HG03575 (cell line): Measurements from ENCODE around the gene APOC1.
"Not testable (repeated sequence)": the region's sequence is repeated elsewhere in the genome, so short reads cannot be mapped to it uniquely, and the experiment has no call there.

Experiments used
- ATAC-seq: cut with Tn5 transposase; IDR thresholded peaks from one replicate; pipeline ENCODE4 v1.9.1; 2021; ENCODE audit not compliant: unreplicated experiment, insufficient number of reproducible peaks, low FRiP score; ENCODE audit errors: extremely low read depth

Gene APOC1

DNA sequence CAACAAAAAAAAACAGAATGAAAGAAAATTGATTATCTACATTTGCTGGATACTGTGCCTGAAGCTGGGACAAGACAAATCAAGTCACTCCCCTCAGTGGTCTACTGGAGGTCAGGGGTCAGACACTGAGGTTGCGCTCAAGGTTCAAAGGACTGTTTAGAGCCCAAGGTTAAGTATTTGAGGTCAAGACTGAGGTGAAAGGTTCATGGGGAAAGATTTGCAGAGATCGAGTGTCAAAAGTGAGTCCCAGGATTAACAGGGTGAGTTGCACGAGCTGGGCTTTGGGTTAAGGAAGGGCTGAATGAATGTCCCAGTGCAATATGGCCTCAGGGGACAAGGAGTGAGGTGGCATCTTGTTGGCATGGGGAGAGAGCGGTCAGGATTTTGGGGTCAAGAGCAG is 26.8 kb upstream of the APOC1 start:
- ATAC-seq = no peak

DNA sequence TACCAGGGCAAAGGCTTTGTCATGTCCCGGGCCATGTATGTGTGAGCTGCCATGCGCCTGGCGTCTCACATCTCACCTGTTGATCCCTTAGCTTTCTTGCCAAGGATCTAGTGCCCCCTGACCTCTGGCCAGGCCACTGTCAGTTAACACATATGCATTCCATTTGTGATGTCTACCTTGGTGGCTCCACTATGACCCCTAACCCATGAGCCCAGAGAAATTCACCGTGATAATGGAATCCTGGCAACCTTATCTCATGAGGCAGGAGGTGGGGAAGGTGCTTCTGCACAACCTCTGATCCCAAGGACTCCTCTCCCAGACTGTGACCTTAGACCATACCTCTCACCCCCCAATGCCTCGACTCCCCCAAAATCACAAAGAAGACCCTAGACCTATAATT is 26.1 kb upstream of the APOC1 start:
- ATAC-seq = not testable (repeated sequence)

DNA sequence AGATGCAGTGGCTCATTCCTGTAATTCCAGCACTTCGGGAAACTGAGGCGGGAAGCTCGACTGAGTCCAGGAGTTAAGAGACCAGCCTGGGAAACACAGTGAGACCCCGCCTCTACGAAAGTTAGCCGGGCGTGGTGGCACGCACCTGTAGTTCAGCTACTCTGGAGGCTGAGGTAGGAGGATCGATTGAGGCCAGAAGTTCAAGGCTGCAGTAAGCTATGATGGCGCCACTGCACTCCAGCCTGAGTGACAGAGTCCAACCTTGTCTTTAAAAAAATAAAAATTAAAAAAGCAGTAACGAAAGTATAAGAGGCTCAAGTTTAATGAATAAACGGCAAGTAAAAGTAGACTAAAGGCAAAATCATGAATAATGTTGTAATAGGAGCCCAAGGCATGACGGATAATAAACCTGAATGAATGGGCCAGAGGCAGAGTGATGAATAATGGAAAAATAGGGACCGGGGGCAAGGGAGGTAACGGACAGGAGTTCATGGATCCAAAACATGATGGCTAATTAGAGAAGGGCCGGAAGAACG is 24.5 kb upstream of the APOC1 start:
- ATAC-seq = no peak

DNA sequence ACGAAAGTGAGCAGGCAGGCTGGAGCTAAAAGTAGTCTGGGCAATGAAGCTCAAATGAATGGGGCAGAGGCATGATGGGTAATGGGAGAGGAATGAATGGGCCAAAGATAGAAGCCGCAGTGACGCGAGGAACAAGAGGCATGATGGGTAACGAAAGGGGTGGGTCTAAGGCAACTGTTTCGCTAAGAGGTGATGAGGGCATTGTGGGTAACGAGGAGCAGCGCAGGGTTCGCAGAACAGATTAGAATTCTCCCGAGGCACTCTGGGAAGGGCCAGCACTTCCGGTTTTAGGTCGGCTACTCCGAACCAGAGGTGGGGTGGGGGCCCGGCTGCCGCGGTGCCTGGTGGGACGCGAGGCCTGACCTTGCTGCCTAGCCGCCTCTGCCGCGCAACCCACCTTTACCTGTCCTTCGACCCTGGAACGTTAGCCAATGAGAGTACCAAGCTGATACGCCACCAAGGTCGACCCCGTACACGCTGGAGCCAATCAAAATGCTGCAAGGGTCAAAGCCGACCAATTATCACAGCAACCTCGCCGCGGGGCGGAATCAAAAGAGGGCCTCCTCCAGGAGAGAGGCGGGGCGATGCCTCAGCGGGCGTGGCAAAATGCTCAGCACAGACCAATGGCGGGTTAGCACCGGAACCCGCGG is 23.9 kb upstream of the APOC1 start:
- peak; percentile 60 for ATAC-seq

DNA sequence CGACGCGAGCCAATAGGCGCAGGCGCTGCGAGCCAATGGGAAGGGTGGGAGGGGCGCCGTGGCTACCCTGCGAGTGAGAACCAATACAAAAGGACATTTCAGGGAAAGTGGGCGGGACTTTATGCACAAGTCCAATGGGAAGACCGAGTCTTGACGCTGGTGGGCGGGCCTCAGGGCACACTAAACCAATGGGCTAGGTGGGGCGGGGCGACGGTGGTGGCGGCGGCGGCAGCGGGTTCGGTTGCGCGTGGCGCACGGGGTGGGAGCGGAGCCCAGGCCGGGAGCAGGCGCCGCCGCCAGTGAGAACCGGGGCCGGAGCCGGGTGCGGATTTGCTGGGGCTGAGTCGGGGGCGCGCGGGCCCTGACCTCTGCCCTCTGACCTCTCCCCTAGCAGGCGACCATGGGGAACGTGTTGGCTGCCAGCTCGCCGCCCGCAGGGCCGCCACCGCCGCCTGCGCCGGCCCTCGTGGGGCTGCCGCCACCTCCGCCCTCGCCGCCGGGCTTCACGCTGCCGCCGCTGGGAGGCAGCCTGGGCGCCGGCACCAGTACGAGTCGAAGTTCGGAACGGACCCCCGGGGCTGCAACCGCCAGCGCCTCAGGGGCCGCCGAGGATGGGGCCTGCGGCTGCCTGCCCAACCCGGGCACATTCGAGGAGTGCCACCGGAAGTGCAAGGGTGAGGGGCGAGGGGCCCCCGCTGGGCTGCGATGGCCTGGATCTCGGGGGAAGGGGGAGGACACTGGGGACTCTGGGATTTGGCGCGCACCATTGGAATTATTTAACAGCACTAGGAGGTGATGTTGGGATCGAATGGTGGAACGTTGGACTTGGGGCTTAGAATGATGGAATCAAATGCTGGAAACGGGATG is 23.2 kb upstream of the APOC1 start, which contains the start of gene TOMM40:
Gene TOMM40 (plus strand): TSS at position 239 of the 867 bp plus-strand sequence. CDS start 162 bp downstream, at position 401.
- no peak for ATAC-seq

DNA sequence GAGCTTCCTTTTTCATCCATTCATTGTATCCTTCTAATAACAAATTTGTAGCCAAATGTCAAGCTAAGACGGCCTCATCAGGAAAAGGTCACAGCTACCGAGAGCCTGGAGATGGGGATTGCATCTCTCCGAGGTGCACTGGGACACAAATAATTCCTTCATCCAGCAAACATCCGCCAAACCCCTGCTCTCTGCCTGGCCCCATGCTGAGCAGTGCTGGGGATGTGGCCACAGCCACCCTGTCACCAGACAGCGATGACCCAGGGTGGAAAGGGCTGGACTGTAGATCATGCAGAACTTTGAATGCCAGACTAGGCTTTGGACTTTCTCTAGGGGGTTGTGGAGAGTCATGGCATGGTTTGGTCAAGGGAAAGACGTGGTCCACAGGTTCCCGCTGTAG is 21.5 kb upstream of the APOC1 start:
- no peak for ATAC-seq

DNA sequence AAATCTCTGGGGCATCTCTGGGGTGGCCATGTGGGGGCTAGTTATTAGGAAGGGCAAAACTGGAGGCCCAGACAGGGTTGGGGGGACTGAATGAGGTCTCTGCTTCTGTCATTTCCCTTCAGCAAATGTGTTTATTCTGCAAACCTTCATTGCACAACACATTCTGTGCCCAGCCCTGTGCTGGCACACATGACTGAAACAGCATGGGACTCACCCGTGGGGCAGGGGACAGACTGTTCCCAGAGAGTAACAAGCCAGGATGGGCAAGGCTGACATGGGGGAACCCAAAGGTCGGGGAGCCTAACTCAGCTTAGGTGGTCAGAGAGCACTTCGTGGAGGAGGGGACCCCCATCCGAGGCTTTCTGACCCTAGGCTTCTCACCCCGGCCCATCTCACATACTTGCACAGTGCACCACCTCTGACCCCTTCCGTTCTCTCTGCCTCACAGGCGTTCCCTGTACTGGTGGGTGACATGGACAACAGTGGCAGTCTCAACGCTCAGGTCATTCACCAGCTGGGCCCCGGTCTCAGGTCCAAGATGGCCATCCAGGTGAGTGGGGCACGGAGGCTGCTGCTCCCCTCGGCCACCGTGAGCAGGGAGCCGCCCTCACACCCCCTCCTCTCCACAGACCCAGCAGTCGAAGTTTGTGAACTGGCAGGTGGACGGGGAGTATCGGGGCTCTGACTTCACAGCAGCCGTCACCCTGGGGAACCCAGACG is 20.9 kb upstream of the APOC1 start:
- no peak for ATAC-seq

DNA sequence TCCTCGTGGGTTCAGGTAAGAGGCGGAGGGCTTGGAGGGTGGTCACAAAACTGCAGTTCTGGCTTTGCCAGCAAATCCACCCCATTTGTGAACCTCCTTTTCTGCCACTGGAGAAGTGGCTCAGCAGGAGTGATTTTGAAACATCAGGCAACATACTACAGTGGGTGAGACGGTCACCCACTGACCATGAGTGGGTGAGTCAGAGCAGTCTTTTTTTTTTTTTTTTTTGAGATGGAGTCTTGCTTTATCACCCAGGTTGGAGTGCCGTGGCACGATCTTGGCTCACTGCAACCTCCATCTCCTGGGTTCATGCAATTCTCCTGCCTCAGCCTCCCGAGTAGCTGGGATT is 20.4 kb upstream of the APOC1 start:
- no peak for ATAC-seq

DNA sequence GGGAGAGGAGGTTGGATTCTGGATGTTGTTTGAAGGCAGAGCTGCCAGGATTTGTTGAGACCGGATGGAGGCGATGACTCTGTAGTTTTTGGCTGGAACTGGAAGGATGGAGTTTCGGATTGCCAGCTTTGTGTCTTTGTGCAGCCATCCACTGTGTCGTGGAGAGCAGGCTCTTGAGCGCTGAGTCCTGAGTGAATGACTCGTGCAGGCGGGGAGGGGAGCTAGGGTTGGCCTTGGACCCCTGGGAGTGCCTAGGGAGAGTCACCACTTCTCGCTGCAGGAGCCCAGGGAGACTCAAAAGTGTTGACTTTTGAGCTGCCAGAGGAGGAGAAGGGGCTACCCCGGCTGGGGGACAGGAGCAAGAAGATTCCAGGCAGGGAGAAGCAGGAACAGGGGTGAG is 19.5 kb upstream of the APOC1 start:
- no peak for ATAC-seq

DNA sequence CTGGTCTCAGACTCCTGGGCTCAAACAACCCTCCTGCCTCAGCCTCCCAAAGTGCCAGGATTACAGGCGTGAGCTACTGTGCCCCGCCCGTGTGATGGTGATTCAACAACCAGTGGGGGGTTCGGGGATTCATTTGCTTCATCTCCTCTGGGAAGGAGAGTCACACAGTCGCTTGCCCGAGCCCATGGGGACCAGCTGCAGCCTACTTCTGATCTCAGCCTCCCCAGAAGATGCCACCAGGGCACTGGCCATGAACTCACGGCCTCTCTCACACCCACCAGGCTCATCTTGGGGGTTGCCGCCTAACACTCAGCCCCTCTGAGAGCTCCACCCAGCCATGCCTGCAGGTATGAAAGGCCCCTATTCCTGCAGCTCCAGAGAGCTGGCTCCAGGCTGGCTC is 16.6 kb upstream of the APOC1 start:
- ATAC-seq = no peak

DNA sequence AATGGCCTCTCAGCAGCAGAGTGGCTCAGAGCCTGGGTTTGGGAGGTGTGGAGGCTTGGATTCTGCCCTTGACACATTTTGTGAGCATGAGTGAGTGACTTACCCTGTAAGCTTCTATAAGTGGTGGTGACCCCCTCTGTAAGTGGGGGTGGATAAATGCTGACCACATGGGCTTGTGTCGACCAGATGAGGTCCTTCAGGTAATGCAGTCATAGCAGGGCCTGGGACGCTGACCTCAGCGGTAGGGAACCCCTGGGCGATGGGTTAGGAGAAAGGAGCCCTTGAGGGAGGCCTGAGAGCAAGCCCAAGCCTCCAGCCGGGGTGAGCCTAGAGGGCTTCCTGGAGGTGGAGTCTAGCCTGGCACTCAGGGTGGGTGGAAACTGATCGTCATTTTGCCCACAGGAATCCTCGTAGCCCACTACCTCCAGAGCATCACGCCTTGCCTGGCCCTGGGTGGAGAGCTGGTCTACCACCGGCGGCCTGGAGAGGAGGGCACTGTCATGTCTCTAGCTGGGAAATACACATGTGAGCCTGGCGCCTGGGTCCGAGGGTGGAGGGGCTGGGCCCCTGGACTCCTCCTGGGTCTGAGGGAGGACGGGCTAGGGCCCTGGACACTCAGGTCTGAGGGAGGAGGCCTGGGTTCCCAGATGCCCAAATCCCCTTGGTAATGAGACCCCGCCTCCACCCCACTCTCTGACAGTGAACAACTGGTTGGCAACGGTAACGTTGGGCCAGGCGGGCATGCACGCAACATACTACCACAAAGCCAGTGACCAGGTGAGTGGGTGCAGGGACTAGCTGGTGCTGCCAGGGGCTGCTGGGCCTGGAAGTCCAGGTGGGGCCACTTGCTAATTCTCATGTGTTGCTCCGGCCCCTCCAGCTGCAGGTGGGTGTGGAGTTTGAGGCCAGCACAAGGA is 13.8 kb upstream of the APOC1 start:
- no peak for ATAC-seq

DNA sequence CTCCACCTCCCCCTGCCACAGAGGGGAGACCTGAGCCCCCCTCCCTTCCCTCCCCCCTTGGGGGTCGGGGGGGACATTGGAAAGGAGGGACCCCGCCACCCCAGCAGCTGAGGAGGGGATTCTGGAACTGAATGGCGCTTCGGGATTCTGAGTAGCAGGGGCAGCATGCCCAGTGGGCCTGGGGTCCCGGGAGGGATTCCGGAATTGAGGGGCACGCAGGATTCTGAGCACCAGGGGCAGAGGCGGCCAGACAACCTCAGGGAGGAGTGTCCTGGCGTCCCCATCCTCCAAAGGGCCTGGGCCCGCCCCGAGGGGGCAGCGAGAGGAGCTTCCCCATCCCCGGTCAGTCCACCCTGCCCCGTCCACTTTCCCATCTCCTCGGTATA is 11.2 kb upstream of the APOC1 start:
- no peak for ATAC-seq

DNA sequence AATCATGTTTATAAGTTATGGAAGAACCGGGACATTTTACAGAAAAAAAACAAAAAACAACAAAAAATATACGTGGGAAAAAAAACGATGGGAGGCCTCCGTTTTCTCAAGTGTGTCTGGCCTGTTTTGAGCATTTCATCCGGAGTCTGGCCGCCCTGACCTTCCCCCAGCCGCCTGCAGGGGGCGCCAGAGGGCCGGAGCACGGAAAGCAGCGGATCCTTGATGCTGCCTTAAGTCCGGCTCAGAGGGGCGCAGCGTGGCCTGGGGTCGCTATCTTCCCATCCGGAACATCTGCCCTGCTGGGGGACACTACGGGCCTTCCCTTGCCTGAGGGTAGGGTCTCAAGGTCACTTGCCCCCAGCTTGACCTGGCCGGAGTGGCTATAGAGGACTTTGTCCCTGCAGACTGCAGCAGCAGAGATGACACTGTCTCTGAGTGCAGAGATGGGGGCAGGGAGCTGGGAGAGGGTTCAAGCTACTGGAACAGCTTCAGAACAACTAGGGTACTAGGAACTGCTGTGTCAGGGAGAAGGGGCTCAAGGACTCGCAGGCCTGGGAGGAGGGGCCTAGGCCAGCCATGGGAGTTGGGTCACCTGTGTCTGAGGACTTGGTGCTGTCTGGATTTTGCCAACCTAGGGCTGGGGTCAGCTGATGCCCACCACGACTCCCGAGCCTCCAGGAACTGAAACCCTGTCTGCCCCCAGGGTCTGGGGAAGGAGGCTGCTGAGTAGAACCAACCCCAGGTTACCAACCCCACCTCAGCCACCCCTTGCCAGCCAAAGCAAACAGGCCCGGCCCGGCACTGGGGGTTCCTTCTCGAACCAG is 10.6 kb upstream of the APOC1 start:
- ATAC-seq = no peak

DNA sequence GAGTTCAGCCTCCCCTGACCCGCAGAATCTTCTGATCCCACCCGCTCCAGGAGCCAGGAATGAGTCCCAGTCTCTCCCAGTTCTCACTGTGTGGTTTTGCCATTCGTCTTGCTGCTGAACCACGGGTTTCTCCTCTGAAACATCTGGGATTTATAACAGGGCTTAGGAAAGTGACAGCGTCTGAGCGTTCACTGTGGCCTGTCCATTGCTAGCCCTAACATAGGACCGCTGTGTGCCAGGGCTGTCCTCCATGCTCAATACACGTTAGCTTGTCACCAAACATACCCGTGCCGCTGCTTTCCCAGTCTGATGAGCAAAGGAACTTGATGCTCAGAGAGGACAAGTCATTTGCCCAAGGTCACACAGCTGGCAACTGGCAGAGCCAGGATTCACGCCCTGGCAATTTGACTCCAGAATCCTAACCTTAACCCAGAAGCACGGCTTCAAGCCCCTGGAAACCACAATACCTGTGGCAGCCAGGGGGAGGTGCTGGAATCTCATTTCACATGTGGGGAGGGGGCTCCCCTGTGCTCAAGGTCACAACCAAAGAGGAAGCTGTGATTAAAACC is 9.9 kb upstream of the APOC1 start:
- no peak for ATAC-seq

DNA sequence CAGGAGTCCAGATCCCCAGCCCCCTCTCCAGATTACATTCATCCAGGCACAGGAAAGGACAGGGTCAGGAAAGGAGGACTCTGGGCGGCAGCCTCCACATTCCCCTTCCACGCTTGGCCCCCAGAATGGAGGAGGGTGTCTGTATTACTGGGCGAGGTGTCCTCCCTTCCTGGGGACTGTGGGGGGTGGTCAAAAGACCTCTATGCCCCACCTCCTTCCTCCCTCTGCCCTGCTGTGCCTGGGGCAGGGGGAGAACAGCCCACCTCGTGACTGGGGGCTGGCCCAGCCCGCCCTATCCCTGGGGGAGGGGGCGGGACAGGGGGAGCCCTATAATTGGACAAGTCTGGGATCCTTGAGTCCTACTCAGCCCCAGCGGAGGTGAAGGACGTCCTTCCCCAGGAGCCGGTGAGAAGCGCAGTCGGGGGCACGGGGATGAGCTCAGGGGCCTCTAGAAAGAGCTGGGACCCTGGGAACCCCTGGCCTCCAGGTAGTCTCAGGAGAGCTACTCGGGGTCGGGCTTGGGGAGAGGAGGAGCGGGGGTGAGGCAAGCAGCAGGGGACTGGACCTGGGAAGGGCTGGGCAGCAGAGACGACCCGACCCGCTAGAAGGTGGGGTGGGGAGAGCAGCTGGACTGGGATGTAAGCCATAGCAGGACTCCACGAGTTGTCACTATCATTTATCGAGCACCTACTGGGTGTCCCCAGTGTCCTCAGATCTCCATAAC is 8.8 kb upstream of the APOC1 start, which contains the start of gene APOE:
Gene APOE (plus strand): TSS at position 360 of the 724 bp plus-strand sequence. CDS start 829 bp downstream, outside the sequence.
- no peak for ATAC-seq

DNA sequence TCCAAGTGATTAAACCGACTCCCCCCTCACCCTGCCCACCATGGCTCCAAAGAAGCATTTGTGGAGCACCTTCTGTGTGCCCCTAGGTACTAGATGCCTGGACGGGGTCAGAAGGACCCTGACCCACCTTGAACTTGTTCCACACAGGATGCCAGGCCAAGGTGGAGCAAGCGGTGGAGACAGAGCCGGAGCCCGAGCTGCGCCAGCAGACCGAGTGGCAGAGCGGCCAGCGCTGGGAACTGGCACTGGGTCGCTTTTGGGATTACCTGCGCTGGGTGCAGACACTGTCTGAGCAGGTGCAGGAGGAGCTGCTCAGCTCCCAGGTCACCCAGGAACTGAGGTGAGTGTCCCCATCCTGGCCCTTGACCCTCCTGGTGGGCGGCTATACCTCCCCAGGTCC is 6.8 kb upstream of the APOC1 start:
- no peak for ATAC-seq
